Gastroesophageal sphincter (tissue), 4 donors: ENCODE data around the gene BTBD9. TPM values are rescaled to one million over a fixed set of nuclear protein-coding genes. Genes with fewer than 3 reads are reported as not detected.

Experiments used
- ATAC-seq: fragments of 150-250 bp; one replicate; pipeline ENCODE4 v1.9.1; 2016; ENCODE audit warnings: mild to moderate bottlenecking, moderate library complexity
- H3K27ac ChIP-seq, 4 donors: fragments of 200-600 bp; sonication (generic) in 3 of 4; 1 replicate in 3 of 4; 2 replicates in 1 of 4; pipeline ENCODE4 v1.5.1; 2016 to 2019
- H3K27me3 ChIP-seq: fragments of 200-600 bp; sonication (generic); one replicate; pipeline ENCODE4 v1.5.1; 2019
- H3K36me3 ChIP-seq, 2 donors: fragments of 200-600 bp; sonication (generic); one replicate each; pipeline ENCODE4 v1.5.1; 2019; ENCODE audit warnings: control low read depth in 1 of 2
- H3K4me1 ChIP-seq, 3 donors: fragments of 200-600 bp; sonication (generic); 1 replicate in 2 of 3; 2 replicates in 1 of 3; pipeline ENCODE4 v1.5.1; 2016 to 2019; ENCODE audit warnings: control low read depth in 2 of 3
- H3K4me3 ChIP-seq, 2 donors: fragments of 200-600 bp; sonication (generic); one replicate each; pipeline ENCODE4 v1.5.1; 2019; ENCODE audit warnings: mild to moderate bottlenecking in 1 of 2, moderate library complexity in 1 of 2
- H3K9me3 ChIP-seq, 3 donors: fragments of 200-600 bp; sonication (generic); one replicate each; pipeline ENCODE4 v1.5.1; 2017 to 2019; ENCODE audit warnings: control low read depth in 2 of 3
- CTCF ChIP-seq, 4 experiments: fragments of 200-600 bp in 2 of 4; fragments of 450-650 bp in 2 of 4; sonication (generic) in 1 of 4; IDR thresholded peaks; one replicate each; pipeline ENCODE4 v1.5.1; 2017 to 2019; ENCODE audit warnings: antibody characterized with exemption in 4 of 4, mild to moderate bottlenecking in 2 of 4, moderate library complexity in 2 of 4
- EP300 ChIP-seq: sonication (generic); formaldehyde crosslinking; IDR thresholded peaks from one replicate; pipeline ENCODE4 v1.6.1; 2017; ENCODE audit warnings: antibody characterized with exemption, mild to moderate bottlenecking
- POLR2A ChIP-seq, 2 donors: fragments of 450-650 bp; IDR thresholded peaks; one replicate each; pipeline ENCODE4 v1.6.1; 2017; ENCODE audit warnings: antibody characterized with exemption in 2 of 2, mild to moderate bottlenecking in 2 of 2, moderate library complexity in 1 of 2
- POLR2AphosphoS5 ChIP-seq: sonication (generic); formaldehyde crosslinking; IDR thresholded peaks from one replicate; pipeline ENCODE4 v1.6.1; 2017; ENCODE audit warnings: antibody characterized with exemption
- WGBS, 2 donors: methylation state at CpG; one replicate each; pipeline ENCODE4 v1.1.5; 2018; ENCODE audit warnings: low coverage in 1 of 2; 5-methylcytosine and 5-hydroxymethylcytosine counted together
- total RNA-seq, 4 donors: library from RNA; depleted of rRNA; stranded (reverse); fragments of >200 nt; gene quantifications; one replicate each; pipeline ENCODE4 v1.1.0, GENCODE V29; 2016

The BTBD9 gene
- total RNA-seq, 4 donors from 2014 or later = 11.3 to 18.9 (median 13.8) TPM

- Histone ChIP-seq H3K9me3 (no peaks in the 10 kb centered on the region), H3K27me3 (no peaks in the 10 kb centered on the region), H3K36me3 (no peaks in the 10 kb centered on the region), H3K4me1 (peaks cover 0 to 50% (median 12%) of the 10 kb centered on the region in 3 donors), H3K27ac (no peak overlapping the region), H3K4me3 (no peak overlapping the region)
- no peak for ATAC-seq
- TF ChIP-seq POLR2AphosphoS5 (no peak), CTCF (IDR thresholded peaks at IDR 0.05) (no peak), POLR2A (IDR thresholded peaks at IDR 0.05) (no peak), EP300 (no peak)
- WGBS, 2 donors = 87 to 92% methylated on average over 6 to 9 of the region's 11 CpGs
Measured at GRCh38 chr6:38215225-38215624, 424.5 kb downstream of the BTBD9 start.

GRCh38 chr6:38214159-38214558 is 425.6 kb downstream of the BTBD9 start:
- Histone ChIP-seq H3K27me3 (no peaks in the 10 kb centered on the region), H3K36me3 (no peaks in the 10 kb centered on the region), H3K9me3 (no peaks in the 10 kb centered on the region), H3K4me3 (no peak overlapping the region), H3K27ac (peak overlapping the region in 3 of 4 donors; percentile 16 to 75 (median 39)), H3K4me1 (peaks cover 0 to 60% (median 12%) of the 10 kb centered on the region in 3 donors)
- ATAC-seq = no peak
- TF ChIP-seq CTCF (IDR thresholded peaks at IDR 0.05) (no peak), EP300 (no peak), POLR2AphosphoS5 (no peak), POLR2A (IDR thresholded peaks at IDR 0.05) (no peak)
- WGBS, 2 donors = no CpG with 5 or more reads among the region's 2 CpGs

- H3K4me1 ChIP-seq = peaks cover 0 to 64% (median 12%) of the 10 kb centered on the region in 3 donors
- WGBS, 2 donors = 27% methylated on average over 2 of the region's 2 CpGs; no CpG with 5 or more reads in 1 of the 2 donors
Measured at GRCh38 chr6:38213251-38213658, 426.5 kb downstream of the BTBD9 start.

GRCh38 chr6:38212579-38212978 is 427.1 kb downstream of the BTBD9 start:
- ATAC-seq = peak; percentile 74
- no peaks in the 10 kb centered on the region for H3K36me3 ChIP-seq
- WGBS, 2 donors = 15 to 41% methylated on average over 2 of the region's 5 CpGs
- no peaks in the 10 kb centered on the region for H3K9me3 ChIP-seq
- H3K4me1 ChIP-seq = peaks cover 0 to 64% (median 12%) of the 10 kb centered on the region in 3 donors
- no peaks in the 10 kb centered on the region for H3K27me3 ChIP-seq
- no peak overlapping the region for H3K4me3 ChIP-seq
- no peak for TF ChIP-seq CTCF (IDR thresholded peaks at IDR 0.05)
- TF ChIP-seq POLR2AphosphoS5 = peak; percentile 61
- peak overlapping the region in 3 of 4 donors; percentile 16 to 75 (median 65) for H3K27ac ChIP-seq

More at GRCh38 chr6:38213251-38213658, 426.5 kb downstream of the BTBD9 start:
- Histone ChIP-seq H3K9me3 (no peaks in the 10 kb centered on the region), H3K4me3 (no peak overlapping the region), H3K27ac (peak overlapping the region in 3 of 4 donors; percentile 16 to 75 (median 65)), H3K36me3 (no peaks in the 10 kb centered on the region), H3K27me3 (no peaks in the 10 kb centered on the region)
- no peak for ATAC-seq
- TF ChIP-seq EP300 = no peak
- no peak for TF ChIP-seq CTCF (IDR thresholded peaks at IDR 0.05)
- TF ChIP-seq POLR2AphosphoS5 = no peak
- no peak for TF ChIP-seq POLR2A (IDR thresholded peaks at IDR 0.05)

GRCh38 chr6:38212116-38212515 is 427.6 kb downstream of the BTBD9 start:
- Histone ChIP-seq H3K4me3 (no peak overlapping the region), H3K9me3 (no peaks in the 10 kb centered on the region), H3K27me3 (no peaks in the 10 kb centered on the region), H3K27ac (peak overlapping the region in 3 of 4 donors; percentile 16 to 75 (median 65)), H3K4me1 (peaks cover 0 to 64% (median 12%) of the 10 kb centered on the region in 3 donors), H3K36me3 (no peaks in the 10 kb centered on the region)
- TF ChIP-seq POLR2AphosphoS5 = no peak
- ATAC-seq = no peak
- WGBS, 2 donors = 100% methylated on average over 1 of the region's 3 CpGs; no CpG with 5 or more reads in 1 of the 2 donors
